B cell (primary cell): Measurements from ENCODE around the gene TTC34. TPM values are rescaled to one million over a fixed set of nuclear protein-coding genes. Genes with fewer than 3 reads are reported as not detected.

Source experiments
- ATAC-seq: fragments of 200-7000 bp; cut with Tn5 transposase; one replicate; pipeline ENCODE4 v1.10.0; 2021; ENCODE audit warnings: low read depth, mild to moderate bottlenecking, moderate number of reproducible peaks, moderate library complexity
- CTCF ChIA-PET: fragments of 350-600 bp; sonication (Branson Sonifier 250); formaldehyde crosslinking; loops from one replicate; lab custom pipeline; 2021; ENCODE audit warnings: antibody characterized with exemption, inconsistent platforms; lab: Charles Lee
- POLR2A ChIA-PET: fragments of 350-600 bp; sonication (Branson Sonifier 250); formaldehyde crosslinking; loops from one replicate; lab custom pipeline; 2021; ENCODE audit warnings: antibody characterized with exemption; lab: Charles Lee
- DNase-seq: peaks from one replicate; pipeline ENCODE4 v3.0.0; 2013
- H2AFZ ChIP-seq: 2 replicates; pipeline ENCODE4 v1.6.1; 2012; ENCODE audit warnings: mild to moderate bottlenecking, low read depth, low read length; ENCODE audit not compliant: insufficient read depth, poor library complexity, severe bottlenecking
- H3K27ac ChIP-seq, 2 donors: 1 replicate in 1 of 2; 2 replicates in 1 of 2; pipeline ENCODE4 v1.5.1; 2012 to 2013; ENCODE audit warnings: low read length in 2 of 2, mild to moderate bottlenecking in 2 of 2, moderate library complexity in 1 of 2
- H3K27me3 ChIP-seq, 4 experiments: fragments of 200-600 bp in 1 of 4; sonication (generic) in 1 of 4; replicated peaks in 1 of 4; 1 replicate in 2 of 4; 2 replicates in 2 of 4; pipeline versions ENCODE4 v1.6.1 to v1.7.0; 2013 to 2016; ENCODE audit warnings: low read length in 3 of 4, mild to moderate bottlenecking in 2 of 4, mixed read lengths in 1 of 4, moderate library complexity in 1 of 4; ENCODE audit not compliant: insufficient read depth in 4 of 4, control insufficient read depth in 3 of 4; ENCODE audit errors: control extremely low read depth in 1 of 4
- H3K36me3 ChIP-seq, 2 experiments: replicated peaks in 1 of 2; 1 replicate in 1 of 2; 2 replicates in 1 of 2; pipeline versions ENCODE4 v1.6.1 to v1.7.1; 2013; ENCODE audit warnings: low read length in 1 of 2; ENCODE audit not compliant: insufficient read depth in 2 of 2, control insufficient read depth in 1 of 2; ENCODE audit errors: control extremely low read depth in 1 of 2, extremely low read depth in 1 of 2
- H3K4me1 ChIP-seq, 2 donors: fragments of 200-600 bp in 1 of 2; sonication (generic) in 1 of 2; 1 replicate in 1 of 2; 2 replicates in 1 of 2; pipeline versions ENCODE4 v1.5.1 to v1.6.1; 2013 to 2017; ENCODE audit warnings: low read length in 2 of 2; ENCODE audit not compliant: control insufficient read depth in 2 of 2, insufficient read depth in 2 of 2
- H3K4me2 ChIP-seq: replicated peaks from 2 replicates; pipeline ENCODE3; 2012; ENCODE audit warnings: mild to moderate bottlenecking, low read depth, low read length; ENCODE audit not compliant: poor library complexity, severe bottlenecking
- H3K4me3 ChIP-seq, 5 experiments: fragments of 200-600 bp in 1 of 5; sonication (generic) in 1 of 5; 1 replicate in 3 of 5; 2 replicates in 2 of 5; pipeline versions ENCODE4 v1.5.1 to v1.7.0; 2011 to 2016; ENCODE audit warnings: low read length in 4 of 5, mild to moderate bottlenecking in 4 of 5, low read depth in 2 of 5, control low read depth in 1 of 5, moderate library complexity in 1 of 5; ENCODE audit not compliant: insufficient read depth in 1 of 5; ENCODE audit errors: control extremely low read depth in 1 of 5, extremely low read depth in 1 of 5
- H3K79me2 ChIP-seq: fragments of 200-600 bp; sonication (generic); one replicate; pipeline ENCODE4 v1.6.0; 2016; ENCODE audit warnings: low read length; ENCODE audit not compliant: control insufficient read depth, insufficient read depth
- H3K9ac ChIP-seq: fragments of 200-600 bp; sonication (generic); 2 replicates; pipeline ENCODE4 v1.6.1; 2017; ENCODE audit warnings: mild to moderate bottlenecking, low read length, moderate library complexity
- H3K9me3 ChIP-seq, 3 donors: one replicate each; pipeline versions ENCODE4 v1.6.1 to v1.7.1; 2013; ENCODE audit warnings: low read length in 2 of 3; ENCODE audit not compliant: control insufficient read depth in 2 of 3, insufficient read depth in 1 of 3; ENCODE audit errors: control extremely low read depth in 1 of 3
- H4K20me1 ChIP-seq: 2 replicates; pipeline ENCODE4 v1.6.0; 2012; ENCODE audit warnings: mild to moderate bottlenecking, low read length; ENCODE audit not compliant: insufficient read depth, control insufficient read depth, poor library complexity, severe bottlenecking
- H3K27ac Mint-ChIP-seq: one replicate; pipeline ENCODE4 v1.8.0; 2021; ENCODE audit warnings: mixed read lengths
- H3K27me3 Mint-ChIP-seq: one replicate; pipeline ENCODE4 v1.8.0; 2021; ENCODE audit warnings: mixed read lengths
- H3K4me1 Mint-ChIP-seq: one replicate; pipeline ENCODE4 v1.8.0; 2021; ENCODE audit warnings: mixed read lengths
- H3K4me3 Mint-ChIP-seq: one replicate; pipeline ENCODE4 v1.8.0; 2021; ENCODE audit warnings: mixed read lengths
- H3K9me3 Mint-ChIP-seq: one replicate; pipeline ENCODE4 v1.8.0; 2022; ENCODE audit warnings: mixed read lengths; ENCODE audit not compliant: insufficient read depth
- CTCF ChIP-seq: fragments of 200-600 bp; IDR thresholded peaks from one replicate; pipeline ENCODE4 v1.8.0; 2022; ENCODE audit warnings: antibody characterized with exemption, mild to moderate bottlenecking
- EZH2 ChIP-seq: IDR thresholded peaks from 2 replicates; pipeline ENCODE4 v1.6.1; 2012; ENCODE audit warnings: borderline replicate concordance, low read depth, mild to moderate bottlenecking, moderate library complexity, low read length; ENCODE audit not compliant: insufficient read depth, poor library complexity, severe bottlenecking
- WGBS: methylation state at CpG from one replicate; pipeline ENCODE4 v1.1.5; 2013; ENCODE audit warnings: missing lambda C conversion rate; ENCODE audit not compliant: insufficient coverage; 5-methylcytosine and 5-hydroxymethylcytosine counted together
- intact Hi-C: fragments of 100-400 bp; cut with micrococcal nuclease; formaldehyde crosslinking; loops from one replicate; pipeline ENCODE4 v1.10.0; 2022
- polyA plus RNA-seq: library from polyadenylated mRNA; depleted of rRNA; stranded (reverse); fragments of >200 nt; gene quantifications from 2 replicates; pipeline ENCODE4 v1.2.3, GENCODE V29; 2012
- total RNA-seq, 2 donors: library from RNA; stranded (reverse); fragments of 120-200 nt in 1 of 2; gene quantifications; 1 replicate in 1 of 2; 2 replicates in 1 of 2; pipeline versions ENCODE4 v1.2.3 to v1.2.4, GENCODE V29; 2013 to 2022

TTC34 gene
- total and polyA plus RNA-seq, 2 donors (not counting 1 experiment from before 2014, with no cell fraction given): 2.1 to 8.1 TPM

GRCh38 chr1:2783435-2784397 lies 17.8 kb downstream of the TTC34 start:
- Histone ChIP-seq H3K27ac (no peak overlapping the region), H3K4me1 (peaks cover 0 to 3% of the 10 kb centered on the region in 2 donors), H2AFZ (no peak overlapping the region), H3K27me3 (peaks cover 0 to 19% (median 4%) of the 10 kb centered on the region in 4 experiments), H3K4me3 (no peak overlapping the region), H3K36me3 (no peaks in the 10 kb centered on the region), H3K9ac (no peak overlapping the region), H3K4me2 (no peak overlapping the region), H3K79me2 (no peaks in the 10 kb centered on the region), H3K9me3 (peaks cover 1 to 23% (median 21%) of the 10 kb centered on the region in 3 donors), H4K20me1 (no peaks in the 10 kb centered on the region)
- no peaks in the 10 kb centered on the region for H3K4me1 Mint-ChIP-seq
- peaks cover 14% of the 10 kb centered on the region for H3K9me3 Mint-ChIP-seq
- ChIA-PET CTCF (no interaction called here), POLR2A (no interaction called here)
- no peak for DNase-seq
- TF ChIP-seq CTCF (no peak), EZH2 (no peak)
- WGBS: 87% methylated on average over 25 of the region's 30 CpGs
- no peak overlapping the region for H3K27ac Mint-ChIP-seq
- intact Hi-C loops: no loop called here
- no peak overlapping the region for H3K4me3 Mint-ChIP-seq
- peaks cover 32% of the 10 kb centered on the region for H3K27me3 Mint-ChIP-seq
- ATAC-seq: no peak

GRCh38 chr1:2783069-2783434 lies 18.4 kb downstream of the TTC34 start:
- no peaks in the 10 kb centered on the region for H3K4me1 Mint-ChIP-seq
- H3K4me2 ChIP-seq: no peak overlapping the region
- DNase-seq: no peak
- TF ChIP-seq EZH2 (no peak), CTCF (no peak)
- 86% methylated on average over 5 of the region's 5 CpGs for WGBS
- no peak overlapping the region for H3K4me3 Mint-ChIP-seq
- H3K9me3 ChIP-seq: peaks cover 1 to 23% (median 19%) of the 10 kb centered on the region in 3 donors
- no peak overlapping the region for H3K27ac ChIP-seq
- H3K9ac ChIP-seq: no peak overlapping the region
- intact Hi-C loops: no loop called here
- H3K27ac Mint-ChIP-seq: no peak overlapping the region
- H3K4me1 ChIP-seq: peaks cover 0 to 3% of the 10 kb centered on the region in 2 donors
- H3K36me3 ChIP-seq: no peaks in the 10 kb centered on the region
- H2AFZ ChIP-seq: no peak overlapping the region
- H4K20me1 ChIP-seq: no peaks in the 10 kb centered on the region
- H3K27me3 ChIP-seq: peaks cover 0 to 14% (median under 1%) of the 10 kb centered on the region in 4 experiments
- H3K79me2 ChIP-seq: no peaks in the 10 kb centered on the region
- POLR2A ChIA-PET: no interaction called here
- no peak overlapping the region for H3K4me3 ChIP-seq
- ATAC-seq: no peak
- H3K27me3 Mint-ChIP-seq: peaks cover 31% of the 10 kb centered on the region
- CTCF ChIA-PET: no interaction called here
- H3K9me3 Mint-ChIP-seq: peaks cover 14% of the 10 kb centered on the region
